ENCODE results near the gene PRG3. TPM values are rescaled to one million over a fixed set of nuclear protein-coding genes. Genes with fewer than 3 reads are reported as not detected.

Gene PRG3
- total RNA-seq, 6 experiments from 2014 or later, result not detected

- peaks cover 0 to 14% (median 7%) of the 10 kb centered on the region in 4 donors for H3K36me3 ChIP-seq
- DNase-seq, result peak; percentile 87 to 89 (median 89)
- TF ChIP-seq, protein P1, sequence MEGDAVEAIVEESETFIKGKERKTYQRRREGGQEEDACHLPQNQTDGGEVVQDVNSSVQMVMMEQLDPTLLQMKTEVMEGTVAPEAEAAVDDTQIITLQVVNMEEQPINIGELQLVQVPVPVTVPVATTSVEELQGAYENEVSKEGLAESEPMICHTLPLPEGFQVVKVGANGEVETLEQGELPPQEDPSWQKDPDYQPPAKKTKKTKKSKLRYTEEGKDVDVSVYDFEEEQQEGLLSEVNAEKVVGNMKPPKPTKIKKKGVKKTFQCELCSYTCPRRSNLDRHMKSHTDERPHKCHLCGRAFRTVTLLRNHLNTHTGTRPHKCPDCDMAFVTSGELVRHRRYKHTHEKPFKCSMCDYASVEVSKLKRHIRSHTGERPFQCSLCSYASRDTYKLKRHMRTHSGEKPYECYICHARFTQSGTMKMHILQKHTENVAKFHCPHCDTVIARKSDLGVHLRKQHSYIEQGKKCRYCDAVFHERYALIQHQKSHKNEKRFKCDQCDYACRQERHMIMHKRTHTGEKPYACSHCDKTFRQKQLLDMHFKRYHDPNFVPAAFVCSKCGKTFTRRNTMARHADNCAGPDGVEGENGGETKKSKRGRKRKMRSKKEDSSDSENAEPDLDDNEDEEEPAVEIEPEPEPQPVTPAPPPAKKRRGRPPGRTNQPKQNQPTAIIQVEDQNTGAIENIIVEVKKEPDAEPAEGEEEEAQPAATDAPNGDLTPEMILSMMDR (IDR thresholded peaks at IDR 0.05), result peak in 1 of 4 donors; percentile 4
- TF ChIP-seq POLR2A (IDR thresholded peaks at IDR 0.05), result peak; percentile 78
- WGBS (ENCODE audit: insufficient coverage, low coverage, low lambda C conversion rate, missing lambda C conversion rate), result 3% methylated on average over 16 of the region's 39 CpGs
- H3K4me3 ChIP-seq, result peak within 1 kb of the TSS; percentile 66 to 70 (median 67)
- ATAC-seq, result peak; percentile 58 to 77 (median 68)
- H3K9me3 ChIP-seq, result no peaks in the 10 kb centered on the region
- no peaks in the 10 kb centered on the region for H3K27me3 ChIP-seq
- H3K4me1 ChIP-seq, result peaks cover 0 to 82% (median 30%) of the 10 kb centered on the region in 4 donors
- peak within 1 kb of the TSS; percentile 98 to 99 (median 99) for H3K27ac ChIP-seq
- intact Hi-C loops (cut with DNase I), result no loop called here
Measured at GRCh38 chr11:57426929-57427726, 46.2 kb upstream of the PRG3 start, which contains the start of gene SLC43A3. Gene SLC43A3 (minus strand): TSS chr11:57427121. CDS start chr11:57426172, 949 bp downstream.

- peak in 1 of 3 donors; percentile 44 for DNase-seq
- Histone ChIP-seq H3K4me1 (peaks cover 0 to 86% (median 30%) of the 10 kb centered on the region in 4 donors), H3K27me3 (no peaks in the 10 kb centered on the region), H3K27ac (peak overlapping the region; percentile 98 to 99 (median 99)), H3K9me3 (no peaks in the 10 kb centered on the region), H3K4me3 (peak overlapping the region; percentile 66 to 70 (median 67)), H3K36me3 (peaks cover 0 to 14% (median 7%) of the 10 kb centered on the region in 4 donors)
- WGBS (ENCODE audit: insufficient coverage, low coverage, low lambda C conversion rate, missing lambda C conversion rate), result 2% methylated on average over 11 of the region's 16 CpGs
- TF ChIP-seq, protein P1 (IDR thresholded peaks at IDR 0.05), result no peak
- no peak for TF ChIP-seq POLR2A (IDR thresholded peaks at IDR 0.05)
- intact Hi-C loops (cut with DNase I), result no loop called here
- ATAC-seq, result peak; percentile 1 to 20 (median 11)
Measured at GRCh38 chr11:57426439-57426928, 45.5 kb upstream of the PRG3 start.

DNA sequence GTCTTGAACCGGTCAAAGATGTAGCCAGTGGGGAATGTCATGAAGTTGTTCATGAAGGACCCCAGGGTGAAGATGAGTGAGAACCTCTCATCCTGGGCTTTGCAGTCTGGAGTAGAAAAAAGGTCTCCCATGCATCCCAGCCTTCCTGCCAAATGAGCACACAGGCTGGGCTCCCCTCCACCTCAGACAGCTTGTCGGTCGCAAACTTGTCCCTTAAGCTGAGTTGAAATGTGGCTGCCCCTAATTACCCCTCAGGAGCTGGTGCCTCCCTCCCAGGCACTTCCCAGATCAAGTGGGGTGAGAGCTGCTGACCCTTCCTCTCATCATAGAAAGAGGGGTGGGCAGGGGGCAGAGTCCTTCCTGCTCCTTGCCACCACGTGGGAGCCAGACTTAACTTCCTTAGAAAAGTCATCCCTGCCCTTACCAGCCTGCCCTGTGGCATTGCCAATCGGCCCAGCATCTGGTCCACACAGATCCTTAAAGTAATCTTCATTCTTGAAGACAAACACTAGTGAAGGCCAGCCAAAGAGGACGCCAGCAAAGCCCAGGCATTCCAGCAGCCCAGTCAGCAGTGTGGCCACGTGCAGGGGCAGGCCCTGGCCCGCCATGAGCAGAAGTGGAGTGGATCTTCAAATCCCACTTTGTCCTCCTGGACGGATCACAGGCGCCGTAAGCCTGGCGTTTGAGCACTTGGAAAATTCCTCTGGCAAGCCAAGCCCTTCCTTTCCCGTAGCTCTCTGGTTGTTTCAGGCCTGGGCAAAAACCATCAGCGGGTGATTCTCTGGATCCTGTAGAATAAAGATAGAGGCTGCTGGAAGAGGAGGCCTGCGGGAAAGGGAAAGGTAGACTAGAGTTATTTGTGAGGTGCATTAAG, 44.9 kb upstream of the PRG3 start:
- Histone ChIP-seq H3K9me3 (no peaks in the 10 kb centered on the region), H3K27ac (peak overlapping the region; percentile 98 to 99 (median 99)), H3K36me3 (peaks cover 0 to 18% (median 7%) of the 10 kb centered on the region in 4 donors), H3K27me3 (no peaks in the 10 kb centered on the region), H3K4me1 (peaks cover 0 to 82% (median 28%) of the 10 kb centered on the region in 4 donors), H3K4me3 (peak overlapping the region; percentile 66 to 70 (median 67))
- WGBS (ENCODE audit: insufficient coverage, low coverage, low lambda C conversion rate, missing lambda C conversion rate), result 22% methylated on average over 9 of the region's 15 CpGs
- ATAC-seq (peak in 3 of 4 donors; percentile 2 to 13 (median 3)), DNase-seq (peak; percentile 51 to 69 (median 66))
- intact Hi-C loops (cut with DNase I), result no loop called here
- no peak for TF ChIP-seq POLR2A (IDR thresholded peaks at IDR 0.05)

DNA sequence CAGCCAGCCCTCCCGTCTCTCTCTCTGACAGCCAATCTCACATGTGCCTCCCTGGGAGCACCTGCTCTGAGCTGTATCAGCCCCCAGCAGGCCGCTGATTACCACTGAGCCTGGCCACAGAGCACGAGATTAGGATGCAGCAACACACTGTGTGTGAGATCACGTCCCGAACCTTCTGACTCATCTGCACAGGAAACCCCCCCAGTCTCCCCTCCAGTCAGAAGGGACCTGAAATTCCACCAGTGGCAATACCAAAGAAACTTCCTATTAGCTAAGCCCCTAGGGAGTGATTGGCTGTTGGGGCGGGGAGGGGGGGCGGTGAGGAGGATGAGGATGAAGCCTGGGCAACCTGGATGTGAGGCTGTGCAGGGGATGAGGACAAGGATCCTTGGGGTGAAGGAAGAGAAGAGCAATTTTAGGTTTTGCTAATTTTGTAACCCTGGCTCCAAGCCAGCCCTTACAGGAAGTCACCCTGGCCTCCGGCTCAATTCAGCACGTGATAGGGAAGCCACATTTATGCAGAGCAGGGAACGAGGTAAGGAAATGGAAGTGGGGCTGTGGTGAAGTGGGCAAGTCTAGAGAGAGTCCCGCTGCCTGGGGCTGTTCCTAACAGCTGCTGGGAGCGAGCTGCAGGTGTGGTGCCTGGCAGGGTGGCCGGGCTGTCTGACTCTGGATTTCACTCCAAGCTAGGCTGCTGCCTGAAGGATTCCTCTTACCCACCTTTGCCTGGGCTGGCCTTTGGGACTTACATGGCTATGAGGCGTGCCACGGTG, 44.0 kb upstream of the PRG3 start:
- DNase-seq (peak; percentile 64 to 84 (median 75)), ATAC-seq (peak; percentile 28 to 67 (median 51))
- H3K27me3 ChIP-seq, result no peaks in the 10 kb centered on the region
- intact Hi-C loops (cut with DNase I), result no loop called here
- H3K4me1 ChIP-seq, result peaks cover 0 to 74% (median 24%) of the 10 kb centered on the region in 4 donors
- no peaks in the 10 kb centered on the region for H3K9me3 ChIP-seq
- WGBS (ENCODE audit: insufficient coverage, low coverage, low lambda C conversion rate, missing lambda C conversion rate), result 22% methylated on average over 14 of the region's 15 CpGs
- peak overlapping the region; percentile 98 to 99 (median 99) for H3K27ac ChIP-seq
- no peak for TF ChIP-seq POLR2A (IDR thresholded peaks at IDR 0.05)
- TF ChIP-seq, protein P1 (IDR thresholded peaks at IDR 0.05), result no peak
- H3K4me3 ChIP-seq, result peak overlapping the region; percentile 66 to 70 (median 67)
- peaks cover 2 to 26% (median 9%) of the 10 kb centered on the region in 4 donors for H3K36me3 ChIP-seq

Measured in right lobe of liver (tissue), 6 donors.